Endothelial cell of umbilical vein (primary cell): Measurements from ENCODE around the gene FAM184B. TPM values are rescaled to one million over a fixed set of nuclear protein-coding genes. Genes with fewer than 3 reads are reported as not detected.

Experiments
- BruUV-seq: library from RNA; stranded (reverse); fragments of 400-500 nt; replicated peaks from 2 replicates; lab custom pipeline; 2021; lab: Mats Ljungman, UMichigan
- CTCF ChIA-PET: fragments of 300-600, 350-600 bp; sonication (Branson Sonifier 250); formaldehyde crosslinking; loops from one replicate; lab custom pipeline; 2021; ENCODE audit warnings: antibody characterized with exemption, inconsistent platforms; lab: Charles Lee
- POLR2A ChIA-PET: fragments of 300-600, 350-600 bp; sonication (Branson Sonifier 250); formaldehyde crosslinking; loops from one replicate; lab custom pipeline; 2021; ENCODE audit warnings: antibody characterized with exemption, inconsistent platforms; lab: Charles Lee
- DNase-seq: peaks from one replicate; pipeline ENCODE4 v3.0.0-alpha.2; 2011; ENCODE audit warnings: low read depth, low spot score
- FAIRE-seq: peaks from 2 replicates; lab custom pipeline; 2011; peaks lifted over from hg19 to GRCh38; lab: Jason Lieb, UNC
- H2AFZ ChIP-seq: 2 replicates; pipeline ENCODE4 v1.6.0; 2012; ENCODE audit warnings: low read depth, low read length, control low read depth, inconsistent platforms
- H3K27ac ChIP-seq: 2 replicates; pipeline ENCODE4 v1.5.1; 2011; ENCODE audit warnings: low read depth, mild to moderate bottlenecking, control low read depth, low read length, moderate library complexity; ENCODE audit not compliant: insufficient read depth
- H3K27me3 ChIP-seq, 2 experiments: 2 replicates each; pipeline versions ENCODE4 v1.6.0 to v1.6.1; 2011; ENCODE audit warnings: low read length in 2 of 2, mixed read lengths in 1 of 2; ENCODE audit not compliant: control insufficient read depth in 2 of 2, insufficient read depth in 2 of 2
- H3K36me3 ChIP-seq, 2 experiments: 2 replicates in 1 of 2; 3 replicates in 1 of 2; pipeline ENCODE4 v1.5.1; 2011; ENCODE audit warnings: low read length in 2 of 2, mild to moderate bottlenecking in 1 of 2, moderate library complexity in 1 of 2; ENCODE audit not compliant: control insufficient read depth in 2 of 2, insufficient read depth in 2 of 2; ENCODE audit errors: extremely low read depth in 1 of 2
- H3K4me1 ChIP-seq: 3 replicates; pipeline ENCODE4 v1.5.1; 2011; ENCODE audit warnings: mild to moderate bottlenecking, low read length; ENCODE audit not compliant: control insufficient read depth, insufficient read depth; ENCODE audit errors: extremely low read depth
- H3K4me2 ChIP-seq: 2 replicates; pipeline ENCODE4 v1.6.1; 2011; ENCODE audit warnings: low read length, control low read depth, mixed read lengths; ENCODE audit not compliant: insufficient read depth
- H3K4me3 ChIP-seq, 3 experiments: fragments of 200-600 bp in 1 of 3; sonication (generic), shearing (Covaris generic) in 1 of 3; replicated peaks in 1 of 3; 2 replicates each; pipeline ENCODE4 v1.5.1; 2011 to 2016; ENCODE audit warnings: control low read depth in 3 of 3, low read length in 3 of 3, mild to moderate bottlenecking in 2 of 3, inconsistent platforms in 1 of 3, low read depth in 1 of 3, moderate library complexity in 1 of 3; ENCODE audit not compliant: insufficient read depth in 1 of 3
- H3K79me2 ChIP-seq: 2 replicates; pipeline ENCODE4 v1.6.0; 2012; ENCODE audit warnings: low read length, inconsistent platforms; ENCODE audit not compliant: control insufficient read depth, insufficient read depth
- H3K9ac ChIP-seq: replicated peaks from 2 replicates; pipeline ENCODE3; 2011; ENCODE audit warnings: low read length, control low read depth; ENCODE audit not compliant: insufficient read depth; ENCODE audit errors: extremely low read depth
- H3K9me1 ChIP-seq: replicated peaks from 3 replicates; pipeline ENCODE4 v1.6.0; 2011; ENCODE audit warnings: mild to moderate bottlenecking, low read length; ENCODE audit not compliant: control insufficient read depth, insufficient read depth; ENCODE audit errors: extremely low read depth
- H3K9me3 ChIP-seq: replicated peaks from 2 replicates; pipeline ENCODE4 v1.5.1; 2012; ENCODE audit warnings: low read length, inconsistent platforms; ENCODE audit not compliant: control insufficient read depth, insufficient read depth
- H4K20me1 ChIP-seq: replicated peaks from 2 replicates; pipeline ENCODE3; 2011; ENCODE audit warnings: mild to moderate bottlenecking, low read length; ENCODE audit not compliant: control insufficient read depth, insufficient read depth; ENCODE audit errors: extremely low read depth
- EZH2 ChIP-seq: IDR thresholded peaks from 2 replicates; pipeline ENCODE4 v1.6.1; 2012; ENCODE audit warnings: borderline replicate concordance, low read depth, mild to moderate bottlenecking, moderate library complexity, low read length, inconsistent platforms; ENCODE audit not compliant: severe bottlenecking
- FOS ChIP-seq: IDR thresholded peaks from 2 replicates; pipeline ENCODE4 v1.6.1; 2011; ENCODE audit warnings: mild to moderate bottlenecking, low read length, moderate library complexity, borderline replicate concordance; ENCODE audit not compliant: insufficient read depth
- GATA2 ChIP-seq: IDR thresholded peaks from 2 replicates; pipeline ENCODE4 v1.7.0; 2011; ENCODE audit warnings: low read depth, mild to moderate bottlenecking, moderate library complexity, mixed read lengths, low read length; ENCODE audit not compliant: insufficient read length, insufficient read depth
- JUN ChIP-seq: IDR thresholded peaks from 2 replicates; pipeline ENCODE4 v1.6.1; 2011; ENCODE audit warnings: borderline replicate concordance, low read depth; ENCODE audit not compliant: insufficient read length, insufficient read depth
- MAX ChIP-seq: IDR thresholded peaks from 2 replicates; pipeline ENCODE4 v1.6.1; 2011; ENCODE audit not compliant: insufficient read depth, insufficient read length
- MYC ChIP-seq: IDR thresholded peaks from one replicate; pipeline ENCODE4 v1.6.1; 2011; ENCODE audit warnings: mild to moderate bottlenecking, low read depth, low read length
- POLR2A ChIP-seq: IDR thresholded peaks from 2 replicates; pipeline ENCODE4 v1.6.1; 2012; ENCODE audit warnings: low read depth, mild to moderate bottlenecking, control low read depth, low read length
- POLR2AphosphoS5 ChIP-seq: IDR thresholded peaks from 2 replicates; pipeline ENCODE4 v1.6.1; 2012; ENCODE audit warnings: low read depth, mild to moderate bottlenecking, control low read depth, low read length, moderate library complexity; ENCODE audit not compliant: insufficient read depth
- dilution Hi-C: fragments of 300-500 bp; cut with MboI; formaldehyde crosslinking; loops from one replicate; pipeline ENCODE4 v1.15.0; 2019; ENCODE audit warnings: low sequenced_read_pairs; ENCODE audit not compliant: extremely low pct_ligation_motif_present
- intact Hi-C: fragments of 100-400 bp; cut with micrococcal nuclease; formaldehyde crosslinking; loops from one replicate; pipeline ENCODE4 v1.10.0; 2022
- polyA plus RNA-seq, 4 experiments: library from polyadenylated mRNA; depleted of rRNA in 3 of 4; stranded (reverse) in 3 of 4; unstranded in 1 of 4; fragments of >200 nt; gene quantifications; 2 replicates each; pipeline versions ENCODE4 v1.2.1 to v1.2.3, GENCODE V29; 2011 to 2012; ENCODE audit warnings: missing spikeins in 1 of 4
- total RNA-seq: library from RNA; stranded (reverse); gene quantifications from 2 replicates; pipeline ENCODE4 v1.2.3, GENCODE V29; 2021
- TF ChIP-seq, protein P1 (sequence below), 2 donors: IDR thresholded peaks; 1 replicate in 1 of 2; 2 replicates in 1 of 2; pipeline ENCODE4 v1.5.1; 2011; ENCODE audit warnings: low read length in 2 of 2, mild to moderate bottlenecking in 2 of 2, moderate library complexity in 2 of 2, control low read depth in 1 of 2, inconsistent platforms in 1 of 2, low read depth in 1 of 2; ENCODE audit not compliant: insufficient read depth in 1 of 2; ENCODE audit errors: extremely low read depth in 1 of 2

FAM184B gene
- total and polyA plus RNA-seq, 2 donors (not counting 3 experiments of a cell fraction or from before 2014, with no cell fraction given), result not detected

DNA sequence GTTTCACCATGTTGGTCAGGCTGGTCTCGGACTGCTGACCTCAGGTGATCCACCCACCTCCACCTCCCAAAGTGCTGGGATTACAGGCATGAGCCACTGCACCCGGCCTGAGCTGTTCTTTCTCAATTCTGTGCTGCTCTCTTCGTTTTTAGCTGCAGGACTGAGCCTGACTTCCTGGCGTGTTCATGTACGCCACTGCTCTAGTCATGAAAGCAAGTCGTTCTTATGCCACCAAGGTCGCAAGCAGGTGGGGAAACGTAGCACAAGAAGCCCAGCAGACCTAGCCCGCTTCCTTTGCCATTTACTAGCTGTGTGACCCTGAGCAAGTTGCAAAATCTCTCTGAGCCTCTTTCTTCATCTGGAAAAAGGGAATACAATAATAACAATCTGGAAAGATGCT is 123.6 kb downstream of the FAM184B start:
- Histone ChIP-seq H3K4me2 (no peak overlapping the region), H3K9me1 (no peaks in the 10 kb centered on the region), H4K20me1 (no peaks in the 10 kb centered on the region), H2AFZ (no peak overlapping the region), H3K79me2 (no peaks in the 10 kb centered on the region), H3K4me1 (no peaks in the 10 kb centered on the region), H3K9ac (no peak overlapping the region), H3K9me3 (no peaks in the 10 kb centered on the region), H3K4me3 (no peak overlapping the region), H3K27ac (no peak overlapping the region), H3K36me3 (no peaks in the 10 kb centered on the region), H3K27me3 (peaks cover 0 to 4% of the 10 kb centered on the region in 2 experiments)
- intact Hi-C loops, result no loop called here
- TF ChIP-seq POLR2AphosphoS5 (no peak), POLR2A (no peak), MAX (no peak), EZH2 (no peak), MYC (no peak), FOS (no peak), JUN (no peak), GATA2 (no peak)
- TF ChIP-seq, protein P1, sequence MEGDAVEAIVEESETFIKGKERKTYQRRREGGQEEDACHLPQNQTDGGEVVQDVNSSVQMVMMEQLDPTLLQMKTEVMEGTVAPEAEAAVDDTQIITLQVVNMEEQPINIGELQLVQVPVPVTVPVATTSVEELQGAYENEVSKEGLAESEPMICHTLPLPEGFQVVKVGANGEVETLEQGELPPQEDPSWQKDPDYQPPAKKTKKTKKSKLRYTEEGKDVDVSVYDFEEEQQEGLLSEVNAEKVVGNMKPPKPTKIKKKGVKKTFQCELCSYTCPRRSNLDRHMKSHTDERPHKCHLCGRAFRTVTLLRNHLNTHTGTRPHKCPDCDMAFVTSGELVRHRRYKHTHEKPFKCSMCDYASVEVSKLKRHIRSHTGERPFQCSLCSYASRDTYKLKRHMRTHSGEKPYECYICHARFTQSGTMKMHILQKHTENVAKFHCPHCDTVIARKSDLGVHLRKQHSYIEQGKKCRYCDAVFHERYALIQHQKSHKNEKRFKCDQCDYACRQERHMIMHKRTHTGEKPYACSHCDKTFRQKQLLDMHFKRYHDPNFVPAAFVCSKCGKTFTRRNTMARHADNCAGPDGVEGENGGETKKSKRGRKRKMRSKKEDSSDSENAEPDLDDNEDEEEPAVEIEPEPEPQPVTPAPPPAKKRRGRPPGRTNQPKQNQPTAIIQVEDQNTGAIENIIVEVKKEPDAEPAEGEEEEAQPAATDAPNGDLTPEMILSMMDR (IDR thresholded peaks at IDR 0.05; ENCODE audit: extremely low read depth in 1 of 2, insufficient read depth in 1 of 2, low read depth in 1 of 2, low read length in 2 of 2), result no peak
- no TSS peak for BruUV-seq
- POLR2A ChIA-PET, result no interaction called here
- dilution Hi-C loops, result no loop called here
- DNase-seq (no peak), FAIRE-seq (no peak)
- CTCF ChIA-PET, result interaction anchor here (1.7 kb wide), 1 partner anchor 10 kb away, joined by 3 read pairs; no protein-coding TSS in a partner anchor
